Lung microvascular endothelial cell (primary cell): ENCODE data around the gene EYA2. TPM values are rescaled to one million over a fixed set of nuclear protein-coding genes. Genes with fewer than 3 reads are reported as not detected.
A peak's percentile ranks its signal among the peaks of the same experiment; 100 is the strongest.

Experiments used
- DNase-seq, 2 donors: peaks; one replicate each; pipeline versions ENCODE4 v3.0.0 to v3.0.0-alpha.2; 2010; ENCODE audit warnings: low read depth in 2 of 2
- total RNA-seq: library from RNA; depleted of rRNA; stranded (reverse); fragments of >200 nt; gene quantifications from 2 replicates; pipeline ENCODE4 v1.2.1, GENCODE V29; 2014

Gene EYA2
- total RNA-seq, 1 donor from 2014 or later: not detected

DNA sequence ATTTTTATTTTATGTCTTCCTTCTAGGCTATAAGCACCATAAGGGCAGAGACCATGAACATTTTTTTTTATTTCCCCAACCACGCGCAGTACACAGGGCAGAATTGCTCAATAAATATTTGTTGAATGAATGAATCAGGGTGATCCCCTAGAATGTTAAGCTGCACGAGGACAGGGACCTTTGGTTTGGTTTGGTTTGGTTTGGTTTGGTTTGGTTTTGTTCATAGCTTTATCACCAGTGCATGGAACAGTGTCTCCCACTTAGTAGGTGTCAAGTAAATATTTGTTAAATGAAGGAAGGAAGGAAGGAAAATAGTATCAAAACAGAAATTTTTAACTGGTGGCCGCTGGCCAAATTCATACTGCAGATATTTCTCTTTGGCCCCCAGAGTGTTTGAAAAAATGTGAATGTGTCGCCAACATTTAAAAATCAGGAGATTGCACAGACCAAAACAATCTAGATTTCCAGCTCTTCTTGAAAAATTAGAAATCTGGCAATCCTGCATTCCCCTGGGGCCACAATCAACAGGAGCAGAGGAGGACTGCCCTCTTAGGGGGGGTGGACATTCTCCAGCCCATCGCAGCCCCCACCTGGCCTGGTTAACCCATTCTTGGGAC lies 205.3 kb downstream of the EYA2 start:
- DNase-seq: peak in 1 of 2 donors; percentile 5

DNA sequence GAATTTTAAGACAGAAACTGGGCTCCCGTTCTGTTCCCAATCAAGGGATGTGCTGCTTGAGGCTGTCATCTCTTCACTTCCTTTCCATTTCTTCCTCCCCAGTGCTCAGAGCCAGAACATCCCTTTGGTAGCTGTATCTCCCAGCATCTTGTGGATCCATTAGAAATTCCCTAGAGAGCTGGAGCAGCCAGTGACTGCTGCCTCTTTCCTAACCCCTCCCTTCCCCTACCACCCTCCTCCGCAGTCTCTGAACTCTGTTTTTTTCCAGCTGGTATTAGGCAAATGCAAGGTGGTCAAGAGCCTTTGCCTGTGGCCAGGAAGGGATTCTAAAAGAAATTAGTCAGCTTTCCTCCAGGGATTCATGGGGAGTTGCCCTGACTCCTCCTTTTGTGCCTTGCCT lies 208.0 kb downstream of the EYA2 start:
- DNase-seq: no peak

DNA sequence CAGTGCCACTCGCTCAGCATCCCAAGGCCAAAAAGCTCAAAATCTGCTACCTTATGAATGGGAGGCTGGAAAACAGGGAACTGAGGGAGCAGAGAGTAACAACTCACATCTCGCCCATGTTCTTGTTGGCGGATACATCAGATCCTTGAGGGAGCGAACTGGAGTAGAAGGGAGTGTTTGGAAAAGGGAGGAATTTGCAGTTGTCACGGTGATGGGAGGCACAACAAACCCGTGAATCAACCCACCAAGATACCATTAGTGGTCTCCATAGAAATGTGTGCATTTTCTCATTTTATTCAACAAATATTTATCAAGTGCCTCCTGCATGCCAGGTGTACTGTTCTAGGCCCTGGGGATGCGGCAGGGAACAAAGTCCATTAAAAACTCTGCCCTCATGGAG lies 212.1 kb downstream of the EYA2 start:
- no peak for DNase-seq

DNA sequence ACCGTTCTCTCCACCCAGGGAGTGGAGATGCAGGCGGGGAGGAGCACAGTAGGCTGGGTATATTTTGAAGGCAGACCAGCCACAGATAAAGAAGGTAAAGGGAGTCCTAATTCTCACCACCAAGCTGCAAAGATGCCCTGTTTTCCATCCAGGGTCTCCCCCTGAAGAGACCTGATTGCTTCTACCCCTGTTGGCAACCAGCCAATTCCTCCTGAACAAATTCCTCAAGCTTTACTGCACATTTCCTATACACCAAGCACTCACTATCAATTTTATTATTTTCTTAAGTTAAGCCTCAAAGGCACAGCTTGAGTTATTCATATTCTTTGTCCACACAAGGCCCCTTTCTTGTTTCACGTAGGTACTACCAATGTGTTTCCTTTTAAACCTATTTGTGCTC lies 214.4 kb downstream of the EYA2 start:
- no peak for DNase-seq

DNA sequence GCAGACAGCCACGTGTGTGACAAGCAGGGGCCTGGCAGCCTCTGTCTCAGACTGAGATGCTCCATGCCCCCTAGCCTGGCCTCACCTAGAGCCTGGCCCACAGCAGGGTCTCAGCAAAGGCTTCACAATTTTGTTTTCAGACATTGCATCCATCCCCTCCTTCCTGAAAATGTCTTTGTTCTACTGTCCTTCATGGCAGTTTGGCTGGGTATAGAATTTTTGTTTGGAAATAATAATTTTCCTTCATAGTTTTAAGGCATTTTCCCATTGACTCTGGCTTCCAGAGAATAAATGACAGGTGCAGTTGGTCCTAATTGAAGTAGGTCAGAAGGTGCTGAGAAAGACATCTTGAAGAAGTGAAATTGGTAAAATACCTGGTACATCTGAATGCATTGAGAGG lies 216.2 kb downstream of the EYA2 start:
- no peak for DNase-seq

DNA sequence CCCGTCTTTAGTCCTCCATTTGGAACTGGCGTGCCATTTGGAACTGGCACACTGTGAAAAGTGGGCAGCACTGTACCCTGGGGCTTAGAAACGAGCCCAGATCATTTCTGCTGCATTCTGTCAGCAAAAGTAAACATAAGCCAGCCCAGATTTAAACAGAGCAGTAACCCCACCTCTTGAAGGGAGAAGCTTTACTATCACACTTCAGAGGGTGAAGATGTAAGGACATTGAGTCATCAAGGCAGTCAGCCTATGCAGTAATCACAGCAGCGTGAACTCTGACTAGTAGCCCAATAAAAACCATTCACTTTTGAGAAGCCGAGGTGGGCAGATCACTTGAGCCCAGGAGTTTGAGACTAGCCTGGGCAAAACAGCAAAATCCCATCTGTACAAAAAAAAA lies 216.9 kb downstream of the EYA2 start:
- DNase-seq: no peak

DNA sequence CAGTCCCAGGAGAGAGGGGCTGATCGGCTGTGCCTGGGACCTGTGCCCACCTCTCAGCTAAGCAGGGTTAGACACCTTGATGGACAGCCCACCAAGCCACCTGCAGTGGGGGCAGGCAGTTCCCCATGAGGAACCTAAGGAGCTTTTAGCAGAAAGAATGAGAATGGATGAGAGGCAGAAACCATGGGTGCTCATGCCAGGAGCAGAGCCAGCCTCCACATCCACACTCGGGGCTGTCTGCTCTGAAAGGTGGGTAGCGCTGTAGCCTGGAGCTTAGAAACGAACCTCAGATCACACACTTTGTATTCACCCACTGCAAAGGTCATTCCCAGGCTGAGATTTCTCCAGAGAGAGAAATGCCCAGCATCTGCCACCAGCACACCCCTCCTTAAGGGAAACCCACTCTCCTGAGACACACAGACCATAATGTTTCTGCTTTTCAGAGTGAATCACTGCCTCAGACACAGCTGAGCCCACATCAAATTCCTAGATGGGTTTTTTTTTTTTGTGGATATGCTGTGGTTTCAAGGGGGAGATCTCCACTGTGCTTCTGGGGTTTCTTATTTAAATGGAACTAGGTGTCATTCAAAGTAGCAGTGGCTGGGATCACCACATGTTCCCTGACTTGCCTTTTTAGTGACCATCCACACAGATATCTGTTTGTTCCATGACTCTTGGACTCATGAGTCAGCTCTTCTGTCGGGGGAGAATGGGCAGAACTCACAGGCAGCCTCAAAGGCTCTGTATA lies 218.9 kb downstream of the EYA2 start:
- no peak for DNase-seq

DNA sequence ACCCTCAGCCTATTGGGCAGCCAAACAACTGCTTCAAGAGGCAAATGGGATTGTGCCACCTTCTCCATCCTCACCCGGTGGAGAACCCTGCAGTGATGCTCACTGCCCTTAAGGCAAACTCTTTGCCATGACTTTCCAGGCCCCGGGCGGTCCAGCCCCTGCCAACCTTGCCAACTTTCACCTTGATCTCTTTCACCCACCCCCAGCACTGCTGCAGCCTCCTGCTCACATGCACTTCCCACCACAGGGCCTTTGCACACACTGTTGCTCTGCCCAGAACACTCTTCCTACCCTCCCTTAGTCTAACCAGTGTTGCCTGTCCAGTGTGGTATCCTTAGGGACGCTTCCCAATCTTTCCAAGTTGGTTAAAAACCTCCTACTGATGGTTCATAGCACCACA lies 221.1 kb downstream of the EYA2 start:
- no peak for DNase-seq

DNA sequence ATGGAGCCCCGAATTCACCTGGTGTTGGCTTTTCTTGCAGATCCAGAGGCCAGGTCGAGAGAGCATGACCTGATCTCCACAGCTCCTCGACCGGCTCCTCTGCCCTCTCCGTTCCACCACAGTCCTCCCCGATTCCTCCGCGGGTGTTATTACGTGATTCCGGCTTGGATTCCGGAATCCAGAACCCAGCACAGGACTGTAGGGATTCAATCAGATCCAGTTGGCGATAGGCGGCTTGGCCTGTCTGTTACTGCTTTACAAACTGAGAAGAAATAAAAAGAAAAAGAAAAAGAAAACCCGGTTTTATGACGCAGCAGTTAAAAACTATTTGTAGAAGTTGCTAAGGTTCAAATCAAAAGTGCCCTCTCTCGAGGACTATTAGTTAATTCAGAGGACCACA lies 222.7 kb downstream of the EYA2 start:
- no peak for DNase-seq

DNA sequence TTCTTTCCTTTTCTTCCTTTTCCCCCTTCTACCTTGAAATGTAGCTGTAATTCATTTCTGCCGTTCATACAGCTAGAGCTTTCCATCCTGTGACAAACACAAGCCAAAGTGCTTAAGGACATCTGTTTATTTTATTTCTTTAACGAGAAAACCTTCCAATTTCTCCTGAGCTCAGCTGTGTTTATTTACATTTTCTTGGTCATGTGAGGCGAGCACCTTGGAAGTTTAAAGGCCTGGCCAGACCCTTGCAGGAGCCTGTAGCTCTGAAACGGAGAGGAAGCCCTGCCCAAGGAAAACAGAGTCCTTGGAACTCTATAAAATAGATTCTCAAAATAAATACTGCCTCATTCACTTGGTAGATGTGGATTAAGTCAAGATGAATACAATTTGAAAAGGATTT lies 223.1 kb downstream of the EYA2 start:
- no peak for DNase-seq

DNA sequence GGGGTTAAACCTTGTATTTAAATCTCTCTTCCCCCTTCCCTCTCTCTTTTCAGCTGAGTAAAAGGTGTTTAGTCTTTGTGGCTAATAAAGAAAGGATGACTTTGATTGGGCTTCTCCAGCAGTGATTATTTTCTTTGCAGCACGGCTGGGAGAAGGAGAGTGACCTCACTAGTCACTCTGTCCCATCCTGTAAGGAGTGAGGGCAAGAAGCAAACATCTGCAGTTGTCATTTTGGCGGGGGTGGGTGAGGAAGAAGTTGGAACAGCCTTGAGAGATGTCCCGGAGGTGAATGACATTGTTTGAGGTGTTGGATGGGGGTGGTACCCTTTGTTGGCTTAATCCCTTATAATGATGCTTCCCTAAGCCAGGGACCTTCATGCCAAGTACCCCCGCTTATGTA lies 223.6 kb downstream of the EYA2 start:
- no peak for DNase-seq

DNA sequence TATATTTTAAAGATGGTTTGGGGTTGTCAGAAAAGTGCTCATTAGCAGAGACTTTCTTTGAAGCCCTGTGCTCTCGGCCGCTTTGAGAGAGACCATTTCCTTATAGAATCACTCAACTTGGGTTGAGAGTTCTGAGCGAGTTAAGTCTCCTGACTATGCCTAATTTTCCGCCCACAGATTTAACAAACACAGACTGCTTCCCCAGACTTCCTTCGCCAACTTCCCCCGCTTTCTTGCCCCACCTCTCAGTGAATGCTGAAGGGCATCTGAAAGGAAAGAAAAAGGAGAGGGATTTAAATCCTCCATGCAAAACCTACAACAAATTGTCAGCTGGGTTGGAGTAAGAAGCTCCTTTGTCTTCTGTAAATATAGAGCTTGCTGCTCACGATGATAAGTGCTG lies 224.0 kb downstream of the EYA2 start:
- no peak for DNase-seq

DNA sequence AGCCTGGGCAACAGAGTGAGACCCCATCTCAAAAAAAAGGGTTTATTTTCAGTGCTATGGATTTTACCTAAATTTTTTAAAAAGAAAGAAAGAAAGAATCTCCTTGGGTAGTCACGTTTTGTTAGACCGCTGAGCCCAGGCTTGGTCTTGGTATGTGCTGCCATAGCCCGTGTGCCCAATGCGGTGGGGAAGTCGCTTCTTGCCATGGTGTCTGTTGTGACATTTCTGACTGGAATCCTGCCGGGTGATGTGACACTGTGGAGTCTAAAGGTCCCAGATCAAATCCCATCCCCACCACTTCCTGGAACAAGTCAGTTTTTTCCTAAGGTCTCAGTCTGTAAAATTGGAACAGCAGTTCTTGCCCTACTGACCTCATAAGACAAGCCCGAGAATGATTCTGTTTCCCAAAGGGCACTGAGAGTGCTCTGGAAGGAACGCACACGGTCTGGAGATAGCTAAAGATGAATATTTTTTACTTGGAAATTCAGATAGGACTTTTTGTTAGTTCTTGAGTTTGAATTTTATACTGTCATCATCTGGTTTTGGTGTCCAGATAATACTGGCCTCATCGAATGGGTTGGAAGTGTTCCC lies 225.8 kb downstream of the EYA2 start:
- DNase-seq: no peak

DNA sequence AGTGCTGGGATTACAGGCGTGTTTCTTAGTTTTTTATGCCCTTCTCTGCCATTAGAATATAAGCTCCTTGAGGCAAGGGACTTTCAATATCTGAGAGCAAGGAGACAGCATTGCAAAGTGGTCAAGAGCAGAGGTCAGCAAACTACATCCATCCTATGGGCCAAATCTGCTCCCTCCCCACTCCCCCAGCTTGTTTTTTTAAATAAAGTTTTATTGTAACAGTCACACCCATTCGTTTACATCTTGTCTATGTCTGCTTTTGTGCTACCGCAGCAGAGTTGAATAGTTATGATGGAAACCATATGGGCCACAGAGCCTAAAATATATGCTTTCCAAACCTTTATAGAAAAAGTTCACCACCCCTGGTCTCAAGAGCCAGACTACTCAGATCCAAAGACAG lies 227.9 kb downstream of the EYA2 start:
- DNase-seq: no peak

DNA sequence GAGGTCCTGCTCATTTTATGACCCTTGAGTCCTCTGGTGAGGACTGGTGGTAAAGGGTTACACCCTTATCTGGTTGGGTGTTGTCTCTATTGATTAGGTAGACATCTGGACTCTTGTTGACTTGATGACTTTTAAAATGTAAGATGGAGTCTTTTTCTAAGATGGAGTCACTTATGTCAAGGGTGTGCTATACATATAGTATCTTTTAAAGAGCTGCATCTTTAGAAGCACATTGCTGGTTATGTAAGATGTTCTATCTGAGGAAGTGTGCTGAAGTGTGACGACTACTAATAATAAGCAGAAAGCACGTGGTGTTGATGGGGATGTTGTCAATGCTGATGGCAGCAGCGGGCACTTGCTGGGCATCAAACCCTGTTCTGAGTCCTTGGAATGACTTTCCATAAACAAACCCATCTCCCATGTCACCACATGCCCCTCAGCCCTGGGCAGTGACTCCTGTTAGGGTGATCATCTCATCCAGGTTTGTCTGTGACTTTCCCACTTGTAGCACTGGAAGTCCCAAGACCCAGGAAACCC lies 229.6 kb downstream of the EYA2 start:
- DNase-seq: no peak

DNA sequence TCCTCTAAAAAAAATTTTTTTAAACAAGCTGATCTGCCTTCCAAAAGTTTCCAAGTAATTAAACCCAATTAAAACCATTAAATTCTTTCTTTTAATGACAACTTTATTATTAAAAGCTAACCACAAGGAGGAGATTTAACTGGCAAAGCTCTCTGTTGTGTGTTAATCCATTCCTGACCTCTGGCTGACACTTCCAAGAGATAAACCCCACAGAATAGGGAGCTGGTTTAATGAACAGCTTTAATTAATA lies 230.8 kb downstream of the EYA2 start:
- no peak for DNase-seq

DNA sequence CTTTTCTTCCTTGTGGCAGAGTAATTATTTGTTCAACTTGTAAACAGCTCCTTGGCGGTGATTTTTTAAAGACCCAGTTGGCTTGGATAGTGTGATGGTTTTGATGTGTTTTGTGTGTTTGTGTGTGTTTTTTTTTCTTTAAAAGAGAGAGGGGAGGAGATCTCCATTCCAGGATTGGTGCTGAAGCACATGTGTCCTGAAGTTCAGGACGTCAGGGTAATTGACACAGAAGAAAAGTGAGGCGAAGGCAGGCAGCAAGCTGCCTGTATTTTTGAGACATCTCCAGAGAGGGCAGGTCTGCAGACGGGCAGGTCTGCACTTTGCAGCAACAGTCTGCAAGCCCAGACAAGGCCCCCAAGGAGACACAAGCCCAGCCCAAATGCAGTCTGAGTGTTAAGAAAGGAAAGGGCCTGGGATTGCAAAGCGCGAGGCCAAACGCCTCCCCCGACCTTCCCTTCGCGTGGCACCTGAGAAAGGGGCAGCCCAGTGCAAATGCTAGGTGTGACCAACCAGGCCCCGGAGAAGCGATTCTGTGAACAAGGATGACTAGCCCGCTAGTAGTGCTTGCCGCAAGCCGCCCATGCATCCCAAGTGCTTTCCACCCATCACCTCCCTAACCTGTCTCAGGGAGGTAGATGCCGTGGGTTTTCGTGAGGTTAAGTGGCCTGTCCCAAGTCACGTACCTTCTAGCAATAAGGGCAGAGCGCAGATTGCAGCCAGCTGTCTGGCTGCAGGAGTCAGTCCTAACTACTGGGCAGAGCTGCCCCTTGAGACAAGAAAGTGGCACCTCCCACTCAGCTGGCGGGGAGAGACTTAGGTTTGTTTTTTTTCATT lies 231.3 kb downstream of the EYA2 start:
- no peak for DNase-seq

DNA sequence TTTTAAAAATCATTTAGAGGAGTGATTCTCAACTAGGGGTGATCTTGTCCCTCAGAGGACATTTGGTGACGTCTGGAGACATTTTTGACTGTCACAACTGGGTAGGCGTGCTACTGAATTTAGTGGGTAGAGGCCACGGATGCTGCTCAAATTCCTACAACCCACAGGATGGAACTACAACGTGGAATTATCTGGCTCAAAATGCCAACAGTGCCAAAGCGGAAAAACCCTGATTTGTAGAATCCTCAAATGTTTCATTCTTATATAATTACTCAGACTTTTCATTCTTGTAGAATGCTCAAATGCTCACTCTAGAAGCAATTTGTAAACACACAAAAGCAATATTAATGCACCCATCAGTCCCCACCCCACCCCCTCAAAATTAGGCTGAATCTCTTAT lies 232.1 kb downstream of the EYA2 start:
- no peak for DNase-seq

DNA sequence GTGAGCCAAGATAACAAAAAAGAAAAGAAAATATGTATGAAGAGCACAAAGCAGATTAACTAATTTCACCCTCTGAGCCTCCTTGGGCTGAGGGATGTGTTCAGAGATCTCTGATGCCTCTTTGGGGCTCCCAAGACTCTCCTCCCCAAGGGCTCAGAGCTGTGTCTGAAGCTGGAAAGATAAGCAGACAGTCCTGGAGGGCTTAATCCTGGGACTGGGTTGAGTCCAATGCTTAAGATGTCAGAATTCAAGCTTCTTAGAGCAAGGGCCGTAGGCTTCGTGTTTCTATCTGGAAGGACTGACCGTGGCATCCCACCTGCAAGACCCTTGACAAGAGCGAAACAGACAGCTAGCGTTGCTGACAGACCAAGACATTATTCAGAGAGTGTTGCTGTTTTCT lies 232.9 kb downstream of the EYA2 start:
- DNase-seq: no peak

DNA sequence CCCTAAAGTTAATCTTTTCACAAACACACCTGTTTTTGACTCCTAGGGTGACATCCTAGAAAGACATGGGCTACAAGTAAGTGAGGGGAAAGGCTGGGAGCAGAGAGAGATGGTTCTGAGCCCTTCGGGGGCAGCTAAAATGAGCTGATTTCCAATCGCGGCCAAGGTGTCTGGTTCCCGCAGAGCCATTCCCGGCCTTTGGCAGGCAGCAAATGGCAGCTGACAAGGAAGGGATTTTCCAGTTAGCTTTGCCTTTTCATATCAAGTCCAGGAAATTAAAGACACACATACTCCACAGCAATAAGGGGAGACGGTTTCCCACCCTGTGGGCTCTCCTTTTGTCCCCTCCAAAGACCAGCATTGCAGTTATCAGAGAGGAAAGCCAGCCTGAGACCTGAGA lies 233.4 kb downstream of the EYA2 start:
- no peak for DNase-seq

DNA sequence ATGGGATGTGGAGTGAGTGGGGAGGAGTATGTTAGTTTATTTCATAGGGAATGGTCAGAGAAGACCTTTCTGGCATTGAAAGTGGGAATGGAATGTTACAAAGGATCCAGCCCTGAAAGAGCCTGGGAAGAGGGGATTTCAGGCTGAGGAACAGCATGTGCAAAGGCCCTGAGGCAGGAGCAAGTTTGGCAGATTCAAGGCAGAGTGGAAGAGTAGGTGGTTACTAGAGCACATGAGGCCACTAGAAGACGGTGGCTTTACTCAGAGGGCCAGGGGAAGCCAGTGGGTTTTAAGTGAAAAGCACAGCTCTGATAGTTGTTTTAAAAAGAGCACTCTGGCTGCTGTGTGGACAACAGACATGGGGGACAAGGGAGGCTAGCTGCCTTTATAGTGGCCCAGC lies 234.7 kb downstream of the EYA2 start:
- DNase-seq: no peak

DNA sequence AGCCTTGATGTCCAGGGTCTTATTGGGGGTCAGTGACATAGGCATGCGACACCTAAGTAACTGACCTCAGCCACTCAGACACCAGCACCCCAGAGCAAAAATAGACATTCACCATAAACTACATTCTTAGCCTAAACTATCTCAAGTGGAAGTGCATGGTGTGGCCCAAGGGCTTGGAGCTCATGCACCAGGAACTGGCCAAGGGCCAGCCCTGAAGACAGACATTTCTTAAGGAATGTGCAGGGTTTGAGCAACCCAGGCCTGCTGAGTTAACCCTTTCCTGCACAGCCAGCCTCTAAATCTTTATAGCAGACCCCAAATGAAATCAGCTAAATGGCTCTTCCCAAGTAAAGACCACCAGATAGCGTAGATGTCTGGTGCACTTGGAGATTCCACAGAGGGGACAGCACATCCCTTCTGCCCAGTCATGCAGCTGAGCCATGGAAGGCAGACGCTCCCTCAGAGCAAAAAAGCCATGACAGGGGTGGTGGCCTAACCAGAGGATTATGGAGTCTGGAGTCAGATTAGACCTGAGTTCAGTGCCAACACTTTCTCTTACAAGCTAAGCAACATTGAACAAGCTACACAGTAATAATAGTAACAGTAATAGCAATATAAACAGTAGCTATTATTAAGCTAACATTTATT lies 239.3 kb downstream of the EYA2 start:
- no peak for DNase-seq
